HFF-Myc (cell line): ENCODE measurements around the gene CDC25C.

Source experiments
- DNase-seq: peaks from one replicate; pipeline ENCODE4 v3.0.0-alpha.2; 2011; ENCODE audit warnings: low read depth; ENCODE audit errors: extremely low read depth
- H3K4me3 ChIP-seq: replicated peaks from 2 replicates; pipeline ENCODE4 v1.5.1; 2011; ENCODE audit warnings: low read depth, mild to moderate bottlenecking, control low read depth, low read length
- TF ChIP-seq, protein P1 (sequence below): IDR thresholded peaks from 2 replicates; pipeline ENCODE4 v1.5.1; 2012; ENCODE audit warnings: mild to moderate bottlenecking, low read depth, low read length, control low read depth; ENCODE audit errors: missing control alignments

Gene CDC25C

DNA sequence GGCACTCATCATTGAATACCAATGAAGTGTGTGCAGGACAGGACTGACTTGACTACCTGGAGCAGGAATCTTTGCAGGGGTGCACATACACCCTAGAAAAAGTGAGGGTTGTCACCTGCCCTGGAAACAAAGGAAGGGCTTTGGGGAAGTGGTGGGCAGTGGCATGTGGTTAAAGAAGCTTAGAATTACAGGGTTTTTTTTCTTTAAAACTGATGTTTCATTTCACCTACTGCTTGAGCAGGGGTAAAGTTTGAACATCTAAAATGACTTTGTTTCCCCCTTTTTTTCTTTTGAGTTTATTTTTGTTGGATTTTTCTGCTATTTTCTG, 18.9 kb upstream of the CDC25C start:
- no peak overlapping the region for H3K4me3 ChIP-seq
- DNase-seq, result no peak
- TF ChIP-seq, protein P1, sequence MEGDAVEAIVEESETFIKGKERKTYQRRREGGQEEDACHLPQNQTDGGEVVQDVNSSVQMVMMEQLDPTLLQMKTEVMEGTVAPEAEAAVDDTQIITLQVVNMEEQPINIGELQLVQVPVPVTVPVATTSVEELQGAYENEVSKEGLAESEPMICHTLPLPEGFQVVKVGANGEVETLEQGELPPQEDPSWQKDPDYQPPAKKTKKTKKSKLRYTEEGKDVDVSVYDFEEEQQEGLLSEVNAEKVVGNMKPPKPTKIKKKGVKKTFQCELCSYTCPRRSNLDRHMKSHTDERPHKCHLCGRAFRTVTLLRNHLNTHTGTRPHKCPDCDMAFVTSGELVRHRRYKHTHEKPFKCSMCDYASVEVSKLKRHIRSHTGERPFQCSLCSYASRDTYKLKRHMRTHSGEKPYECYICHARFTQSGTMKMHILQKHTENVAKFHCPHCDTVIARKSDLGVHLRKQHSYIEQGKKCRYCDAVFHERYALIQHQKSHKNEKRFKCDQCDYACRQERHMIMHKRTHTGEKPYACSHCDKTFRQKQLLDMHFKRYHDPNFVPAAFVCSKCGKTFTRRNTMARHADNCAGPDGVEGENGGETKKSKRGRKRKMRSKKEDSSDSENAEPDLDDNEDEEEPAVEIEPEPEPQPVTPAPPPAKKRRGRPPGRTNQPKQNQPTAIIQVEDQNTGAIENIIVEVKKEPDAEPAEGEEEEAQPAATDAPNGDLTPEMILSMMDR, result no peak

DNA sequence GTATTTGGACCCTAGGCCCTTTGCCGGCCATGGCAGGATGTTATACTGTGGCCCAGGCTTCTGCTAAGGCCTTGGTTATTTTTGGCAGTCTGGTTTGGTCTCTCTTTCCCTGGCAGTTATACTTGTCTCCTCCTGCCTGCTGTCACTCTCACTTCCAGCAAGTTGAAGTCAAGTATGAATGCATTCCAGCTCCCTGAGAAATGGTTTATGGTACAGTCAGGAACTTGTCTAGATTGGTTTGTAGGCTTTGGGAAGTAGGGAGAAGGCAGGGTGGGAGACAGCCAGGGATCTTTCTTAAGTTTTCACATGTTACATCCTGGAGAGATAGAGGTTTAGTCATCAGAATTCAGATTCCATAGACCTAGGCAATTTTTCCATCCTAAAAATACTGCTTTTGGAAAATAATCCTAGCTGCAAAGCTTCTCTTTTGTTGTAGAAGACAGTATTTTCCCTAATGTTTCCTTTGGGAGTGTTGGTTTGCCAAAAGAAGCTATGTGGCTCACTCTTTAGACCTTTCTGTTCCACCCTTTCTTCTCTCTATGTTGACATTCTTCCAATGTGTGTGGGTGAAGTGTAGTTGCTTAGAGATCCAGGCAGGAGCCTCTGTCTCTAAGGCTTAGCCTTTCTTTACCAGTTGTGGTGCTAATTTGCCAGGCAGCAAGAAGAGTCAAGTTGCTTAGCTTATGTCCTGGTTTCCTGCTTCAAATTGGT, 18.4 kb upstream of the CDC25C start:
- no peak for DNase-seq
- H3K4me3 ChIP-seq, result no peak overlapping the region
- TF ChIP-seq, protein P1, result no peak

DNA sequence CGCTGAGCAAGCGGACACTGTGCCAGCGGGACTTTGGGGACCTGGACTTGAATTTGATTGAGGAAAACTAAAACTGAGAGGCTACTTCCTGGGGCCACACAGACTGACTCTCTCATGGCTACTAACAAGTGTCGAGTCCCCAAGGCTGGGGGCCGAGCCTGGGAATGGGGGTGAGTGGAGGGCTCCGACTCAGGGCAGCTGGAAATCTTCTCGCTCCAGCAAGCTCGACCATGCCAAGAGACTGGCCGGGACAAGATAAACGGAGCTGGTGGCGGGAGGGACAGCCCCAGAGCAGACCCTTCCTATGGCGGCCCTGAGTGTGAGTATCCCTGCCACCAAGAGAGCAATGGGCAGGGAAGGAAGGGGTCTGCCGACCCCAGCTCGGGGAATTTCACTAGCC, 15.3 kb upstream of the CDC25C start:
- TF ChIP-seq, protein P1, result no peak
- no peak for DNase-seq
- H3K4me3 ChIP-seq, result no peak overlapping the region

DNA sequence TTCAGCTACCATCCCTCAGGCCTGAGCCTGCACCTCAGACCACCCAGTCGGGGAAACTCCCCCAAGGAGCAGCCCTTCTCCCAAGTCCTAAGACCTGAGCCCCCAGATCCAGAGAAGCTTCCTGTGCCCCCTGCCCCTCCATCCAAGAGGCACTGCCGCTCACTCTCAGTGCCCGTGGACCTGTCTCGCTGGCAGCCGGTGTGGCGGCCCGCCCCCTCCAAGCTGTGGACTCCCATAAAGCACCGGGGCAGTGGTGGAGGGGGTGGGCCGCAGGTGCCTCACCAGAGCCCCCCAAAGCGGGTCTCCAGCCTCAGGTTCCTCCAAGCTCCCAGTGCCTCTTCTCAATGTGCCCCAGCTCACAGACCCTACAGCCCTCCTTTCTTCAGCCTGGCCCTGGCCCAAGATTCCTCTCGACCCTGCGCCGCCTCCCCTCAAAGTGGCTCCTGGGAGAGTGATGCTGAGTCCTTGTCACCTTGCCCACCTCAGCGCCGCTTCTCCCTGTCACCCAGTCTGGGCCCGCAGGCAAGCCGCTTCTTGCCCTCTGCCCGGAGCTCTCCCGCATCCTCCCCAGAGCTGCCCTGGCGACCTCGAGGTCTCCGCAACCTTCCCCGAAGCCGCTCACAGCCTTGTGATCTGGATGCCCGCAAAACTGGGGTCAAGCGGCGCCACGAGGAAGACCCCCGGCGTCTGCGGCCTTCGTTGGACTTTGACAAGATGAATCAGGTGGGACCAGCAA, 13.5 kb upstream of the CDC25C start:
- no peak for DNase-seq
- H3K4me3 ChIP-seq, result no peak overlapping the region
- TF ChIP-seq, protein P1, result no peak

DNA sequence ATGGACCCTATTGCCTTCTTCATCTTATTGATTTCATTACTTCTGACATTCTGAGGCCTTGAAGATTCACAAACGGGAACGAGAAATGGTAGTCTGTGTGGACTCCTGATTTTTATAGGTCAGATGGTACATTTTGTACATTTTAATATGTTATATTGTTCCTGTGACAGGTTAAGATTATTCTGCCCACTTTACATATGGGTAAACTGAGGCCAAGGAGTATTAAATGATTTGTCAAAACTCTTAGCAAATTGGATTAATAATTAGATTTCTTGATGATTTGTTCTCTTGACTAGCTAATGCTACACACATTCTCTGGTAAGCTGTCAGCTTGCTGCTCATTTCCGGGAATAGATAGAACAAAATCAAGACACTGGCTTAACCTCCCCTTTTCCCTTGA, 8.4 kb upstream of the CDC25C start:
- H3K4me3 ChIP-seq, result peak overlapping the region; percentile 82
- no peak for DNase-seq
- TF ChIP-seq, protein P1, result no peak

GRCh38 chr5:138339464-138339863, 7.9 kb upstream of the CDC25C start:
- TF ChIP-seq, protein P1, result no peak
- no peak for DNase-seq
- H3K4me3 ChIP-seq, result peak overlapping the region; percentile 82

DNA sequence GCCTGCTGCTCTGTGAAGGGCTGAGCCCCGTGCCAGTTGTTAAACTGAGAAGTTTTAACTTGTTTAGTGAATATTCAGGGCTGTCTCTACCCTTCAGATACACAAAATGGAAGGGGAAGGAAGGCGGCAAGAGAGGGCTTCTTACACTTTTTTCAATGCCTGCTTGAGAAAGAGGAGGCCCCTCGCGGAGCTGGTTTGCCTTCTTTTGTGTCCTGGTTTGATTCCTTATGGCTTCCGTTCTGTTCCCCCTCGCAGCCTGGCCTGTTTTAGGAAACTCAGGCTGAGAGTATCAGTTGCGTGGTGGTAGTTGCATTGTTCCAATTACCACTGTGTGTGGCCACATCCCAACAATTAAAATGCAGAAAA, 7.5 kb upstream of the CDC25C start:
- H3K4me3 ChIP-seq, result peak overlapping the region; percentile 82
- TF ChIP-seq, protein P1, result no peak
- no peak for DNase-seq
